Gastroesophageal sphincter (tissue), 3 donors: ENCODE data around the gene ABHD14A.

ENCODE experiments used
- CTCF ChIP-seq, 4 experiments: fragments of 200-600 bp in 2 of 4; fragments of 450-650 bp in 2 of 4; sonication (generic) in 1 of 4; IDR thresholded peaks; one replicate each; pipeline ENCODE4 v1.5.1; 2017 to 2019; ENCODE audit warnings: antibody characterized with exemption in 4 of 4, mild to moderate bottlenecking in 2 of 4, moderate library complexity in 2 of 4
- EP300 ChIP-seq: sonication (generic); formaldehyde crosslinking; IDR thresholded peaks from one replicate; pipeline ENCODE4 v1.6.1; 2017; ENCODE audit warnings: antibody characterized with exemption, mild to moderate bottlenecking
- POLR2A ChIP-seq, 2 donors: fragments of 450-650 bp; IDR thresholded peaks; one replicate each; pipeline ENCODE4 v1.6.1; 2017; ENCODE audit warnings: antibody characterized with exemption in 2 of 2, mild to moderate bottlenecking in 2 of 2, moderate library complexity in 1 of 2

GRCh38 chr3:51953445-51953844 lies 21.4 kb upstream of the ABHD14A start:
- no peak for TF ChIP-seq EP300
- no peak for TF ChIP-seq CTCF (IDR thresholded peaks at IDR 0.05)
- no peak for TF ChIP-seq POLR2A (IDR thresholded peaks at IDR 0.05)
